T-helper 1 cell treated with Interleukin-12 subunit alpha and Interleukin-12 subunit beta and Interleukin-4 antibody, amounts not matched to agents 30 μg/mL and 1 μg/mL, for 36 hours (primary cell): ENCODE results near the gene JAGN1.
"Not testable (repeated sequence)": the region's sequence is repeated elsewhere in the genome, so short reads cannot be mapped to it uniquely, and the experiment has no call there.

Source experiments
- H3K27ac Mint-ChIP-seq: one replicate; pipeline ENCODE4 v1.8.0; 2021; ENCODE audit warnings: mild to moderate bottlenecking, mixed read lengths
- H3K27me3 Mint-ChIP-seq: one replicate; pipeline ENCODE4 v1.8.0; 2021; ENCODE audit warnings: low read depth, mixed read lengths
- H3K36me3 Mint-ChIP-seq: one replicate; pipeline ENCODE4 v1.8.0; 2021; ENCODE audit warnings: low read depth, mixed read lengths
- H3K4me1 Mint-ChIP-seq: one replicate; pipeline ENCODE4 v1.8.0; 2021; ENCODE audit warnings: low read depth, mixed read lengths
- H3K4me3 Mint-ChIP-seq: one replicate; pipeline ENCODE4 v1.8.0; 2021; ENCODE audit warnings: mild to moderate bottlenecking, moderate library complexity, mixed read lengths
- H3K9me3 Mint-ChIP-seq: one replicate; pipeline ENCODE4 v1.8.0; 2021; ENCODE audit warnings: mixed read lengths

JAGN1 gene

DNA sequence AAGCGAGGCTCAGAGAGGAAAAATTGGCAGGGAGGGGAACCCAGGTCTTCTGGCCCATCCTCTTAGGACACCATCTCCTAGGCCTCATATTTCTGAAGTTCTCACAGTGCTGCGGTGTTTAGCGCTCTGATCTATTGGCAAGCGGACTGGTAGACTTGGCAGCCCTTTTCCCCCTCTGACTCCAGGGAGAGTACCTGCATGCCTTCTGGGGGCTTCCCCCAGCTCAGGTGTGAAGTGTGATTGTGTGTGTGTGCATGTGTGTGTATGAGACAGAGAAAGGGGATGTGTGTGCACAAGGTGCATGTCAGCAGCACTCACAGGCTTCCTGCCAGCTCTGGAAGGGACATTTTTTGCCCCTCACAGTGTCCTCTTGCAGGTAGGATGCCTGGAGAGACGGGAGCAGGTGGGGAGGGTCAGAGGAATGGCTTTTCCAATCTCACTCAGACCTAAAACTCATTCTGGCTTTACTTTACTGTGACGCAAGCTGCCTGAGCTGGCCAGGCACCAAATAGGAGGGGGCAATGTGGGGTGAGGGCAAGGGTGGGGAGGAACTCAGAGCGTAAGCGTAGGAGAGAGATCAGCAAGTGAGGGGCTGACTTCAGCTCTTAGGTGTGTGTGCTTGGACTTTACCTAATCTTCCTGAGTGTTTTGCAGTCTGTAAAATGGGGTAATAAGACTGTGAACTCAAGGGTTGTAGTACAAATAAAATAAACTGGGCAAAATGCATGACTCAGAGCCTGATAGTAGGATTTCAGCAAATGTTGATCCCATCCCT, 8.2 kb downstream of the JAGN1 start:
- Mint-ChIP-seq H3K27ac (no peak overlapping the region), H3K36me3 (peaks cover 17% of the 10 kb centered on the region), H3K27me3 (no peaks in the 10 kb centered on the region), H3K9me3 (no peaks in the 10 kb centered on the region), H3K4me1 (peaks cover 42% of the 10 kb centered on the region), H3K4me3 (no peak overlapping the region)

DNA sequence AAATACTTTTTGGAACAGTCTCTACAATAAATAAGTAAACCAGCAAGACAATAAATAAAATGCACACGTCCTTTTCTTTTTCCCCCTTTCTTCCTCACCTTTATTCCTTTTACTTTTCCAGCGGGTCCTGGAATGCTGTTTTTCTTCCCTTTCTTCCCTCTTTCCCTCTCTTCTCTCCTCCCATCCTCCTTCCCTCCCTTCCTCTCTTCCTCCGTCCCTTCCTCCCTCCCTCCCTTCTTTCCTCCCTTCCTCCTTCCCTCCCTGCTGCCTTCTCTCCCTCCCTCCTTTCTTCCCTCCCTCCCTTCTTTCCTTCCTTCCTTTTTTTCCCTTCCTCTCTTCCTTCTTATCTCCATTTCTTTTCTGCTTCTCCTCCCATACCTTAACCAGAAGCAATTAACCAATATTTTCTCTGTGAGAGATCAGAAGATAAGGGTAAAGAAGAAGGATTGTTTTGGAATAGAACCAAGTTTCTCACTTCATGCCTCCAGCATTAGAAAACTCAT, 8.9 kb downstream of the JAGN1 start:
- H3K27me3 Mint-ChIP-seq, result no peaks in the 10 kb centered on the region
- no peak overlapping the region for H3K4me3 Mint-ChIP-seq
- peaks cover 38% of the 10 kb centered on the region for H3K4me1 Mint-ChIP-seq
- H3K27ac Mint-ChIP-seq, result no peak overlapping the region
- H3K9me3 Mint-ChIP-seq, result no peaks in the 10 kb centered on the region
- peaks cover 10% of the 10 kb centered on the region for H3K36me3 Mint-ChIP-seq

DNA sequence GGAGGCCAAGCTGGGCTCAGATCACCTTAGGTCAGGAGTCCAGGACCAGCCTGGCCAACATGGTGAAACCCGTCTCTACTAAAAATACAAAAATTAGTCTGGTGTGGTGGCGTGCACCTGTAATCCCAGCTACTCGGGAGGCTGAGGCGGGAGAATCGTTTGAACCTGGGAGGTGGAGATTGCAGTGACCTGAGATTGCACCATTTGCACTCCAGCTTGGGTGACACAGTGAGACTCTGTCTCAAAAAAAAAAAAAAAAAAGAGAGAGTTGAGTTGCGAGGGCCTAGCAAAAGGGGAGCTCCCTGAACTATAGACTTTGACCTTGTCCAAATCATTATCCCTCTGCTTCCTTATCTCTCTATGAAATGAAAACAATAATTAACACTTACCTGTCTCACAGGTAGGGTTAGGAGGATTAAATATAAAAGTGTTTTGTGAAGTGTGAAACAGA, 10.6 kb downstream of the JAGN1 start:
- H3K4me1 Mint-ChIP-seq, result peaks cover 31% of the 10 kb centered on the region
- not testable (repeated sequence) for H3K27ac Mint-ChIP-seq, H3K36me3 Mint-ChIP-seq, H3K27me3 Mint-ChIP-seq, H3K9me3 Mint-ChIP-seq, H3K4me3 Mint-ChIP-seq

DNA sequence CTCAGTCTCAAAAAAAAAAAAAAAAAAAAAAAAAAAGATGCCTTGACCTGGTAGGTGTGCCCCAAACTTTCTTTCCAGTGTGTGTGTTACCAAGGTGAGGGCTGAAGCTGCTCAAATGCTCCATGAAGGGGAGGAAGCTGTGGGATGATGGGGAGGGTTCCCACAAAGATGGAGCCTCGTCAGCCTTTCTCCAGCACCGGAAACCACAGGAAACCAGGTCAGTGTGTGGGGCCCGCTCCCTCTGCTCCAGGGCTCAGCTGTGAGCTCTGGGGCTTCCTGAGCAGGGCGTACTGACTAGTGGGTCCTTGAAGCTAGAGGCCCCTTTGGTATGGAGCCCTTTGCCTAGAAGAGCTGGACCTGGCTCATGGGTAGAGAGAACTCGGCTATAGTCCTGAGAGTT, 11.6 kb downstream of the JAGN1 start:
- no peaks in the 10 kb centered on the region for H3K27me3 Mint-ChIP-seq
- peaks cover 31% of the 10 kb centered on the region for H3K4me1 Mint-ChIP-seq
- peak overlapping the region; percentile 75 for H3K27ac Mint-ChIP-seq
- no peaks in the 10 kb centered on the region for H3K36me3 Mint-ChIP-seq
- H3K4me3 Mint-ChIP-seq, result peak overlapping the region; percentile 40
- H3K9me3 Mint-ChIP-seq, result no peaks in the 10 kb centered on the region

DNA sequence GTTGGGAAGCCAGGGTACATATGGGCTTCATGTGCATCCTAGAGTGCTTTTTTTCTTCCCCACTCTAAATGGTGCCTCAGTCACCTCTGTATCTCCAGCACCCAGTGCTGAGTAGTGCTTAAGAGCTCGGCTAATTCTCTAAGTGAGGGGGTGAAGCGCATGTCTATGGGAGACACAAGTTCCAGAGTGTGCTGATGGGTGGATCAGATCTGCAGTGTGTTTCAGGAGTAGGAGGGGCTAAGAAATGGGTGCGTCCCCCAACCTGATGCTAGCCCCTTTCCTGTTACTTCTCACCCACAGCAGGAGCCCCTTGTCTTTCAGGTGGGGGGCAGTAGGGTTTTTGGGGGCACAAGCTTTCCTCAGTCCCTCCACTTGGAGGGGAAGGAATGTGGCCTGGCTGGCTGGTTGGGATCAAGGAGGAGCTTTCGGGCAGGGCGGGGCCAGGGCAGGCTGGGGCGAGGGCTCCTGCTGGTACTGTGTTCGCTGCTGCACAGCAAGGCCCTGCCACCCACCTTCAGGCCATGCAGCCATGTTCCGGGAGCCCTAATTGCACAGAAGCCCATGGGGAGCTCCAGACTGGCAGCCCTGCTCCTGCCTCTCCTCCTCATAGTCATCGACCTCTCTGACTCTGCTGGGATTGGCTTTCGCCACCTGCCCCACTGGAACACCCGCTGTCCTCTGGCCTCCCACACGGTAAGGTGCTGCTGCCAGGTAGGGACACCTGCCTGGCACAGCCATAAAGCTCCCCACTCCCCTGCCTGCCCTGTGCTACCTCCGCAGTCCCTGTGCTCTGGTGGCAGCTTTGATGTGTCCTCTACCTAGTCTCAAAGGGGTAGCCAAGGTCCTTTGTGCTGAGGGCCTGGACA, 12.2 kb downstream of the JAGN1 start, which contains the start of gene IL17RE:
IL17RE (plus strand) TSS at position 477 of the 866 bp plus-strand sequence; CDS start at position 562, 85 bp downstream.
- Mint-ChIP-seq H3K27ac (peak within 1 kb of the TSS; percentile 75), H3K9me3 (no peaks in the 10 kb centered on the region), H3K4me1 (peaks cover 31% of the 10 kb centered on the region), H3K36me3 (no peaks in the 10 kb centered on the region), H3K27me3 (no peaks in the 10 kb centered on the region), H3K4me3 (peak within 1 kb of the TSS; percentile 40)

DNA sequence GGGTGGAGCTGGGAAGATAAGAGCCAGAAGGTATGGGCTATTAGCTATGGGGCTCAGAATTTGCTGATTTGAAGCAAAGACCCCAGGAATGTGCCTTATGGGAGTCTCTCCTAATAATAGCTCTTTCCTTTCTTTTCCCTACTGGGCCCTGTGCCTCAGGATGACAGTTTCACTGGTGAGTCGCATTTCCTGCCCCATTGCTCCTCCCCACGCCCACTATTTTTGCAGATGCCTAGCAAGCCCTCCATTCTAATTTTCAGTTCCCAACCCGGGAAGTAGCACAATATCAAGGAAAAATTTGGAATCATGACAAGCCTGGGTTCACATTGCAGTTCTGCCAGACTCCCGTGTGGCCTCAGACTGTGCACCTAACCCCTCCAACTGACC, 12.8 kb downstream of the JAGN1 start:
- no peaks in the 10 kb centered on the region for H3K9me3 Mint-ChIP-seq
- H3K27me3 Mint-ChIP-seq, result no peaks in the 10 kb centered on the region
- H3K27ac Mint-ChIP-seq, result no peak overlapping the region
- H3K4me3 Mint-ChIP-seq, result peak overlapping the region; percentile 36
- no peaks in the 10 kb centered on the region for H3K36me3 Mint-ChIP-seq
- H3K4me1 Mint-ChIP-seq, result peaks cover 29% of the 10 kb centered on the region

DNA sequence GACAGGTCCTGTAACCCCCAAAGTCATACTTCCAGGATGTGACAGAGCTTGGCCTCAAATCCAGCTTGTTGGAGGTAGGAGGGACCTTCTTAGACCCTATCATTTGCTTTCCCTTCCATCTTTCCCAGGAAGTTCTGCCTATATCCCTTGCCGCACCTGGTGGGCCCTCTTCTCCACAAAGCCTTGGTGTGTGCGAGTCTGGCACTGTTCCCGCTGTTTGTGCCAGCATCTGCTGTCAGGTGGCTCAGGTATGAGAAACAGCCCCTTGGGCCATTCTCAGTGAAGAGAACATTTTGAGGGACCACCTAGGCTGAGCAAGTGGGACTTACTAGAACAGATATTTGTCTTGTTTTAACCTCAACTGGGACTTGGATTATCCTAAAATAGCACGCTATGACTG, 13.5 kb downstream of the JAGN1 start:
- no peak overlapping the region for H3K4me3 Mint-ChIP-seq

DNA sequence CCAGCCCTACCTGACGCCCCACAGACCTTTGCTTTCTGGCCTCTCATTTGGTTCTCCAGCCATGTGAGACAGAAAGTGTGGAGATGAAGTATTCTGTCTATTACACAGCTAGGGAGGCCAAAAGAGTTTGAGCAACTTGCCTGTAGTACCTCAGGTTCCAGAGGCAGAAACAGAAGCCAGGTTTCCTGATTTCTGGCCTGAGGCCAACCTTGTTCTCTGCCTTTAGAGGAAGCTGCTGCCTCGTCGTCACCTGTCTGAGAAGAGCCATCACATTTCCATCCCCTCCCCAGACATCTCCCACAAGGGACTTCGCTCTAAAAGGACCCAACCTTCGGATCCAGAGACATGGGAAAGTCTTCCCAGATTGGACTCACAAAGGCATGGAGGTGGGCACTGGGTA, 16.1 kb downstream of the JAGN1 start:
- Mint-ChIP-seq H3K4me3 (no peak overlapping the region), H3K27ac (no peak overlapping the region), H3K4me1 (peaks cover 23% of the 10 kb centered on the region), H3K9me3 (no peaks in the 10 kb centered on the region), H3K27me3 (no peaks in the 10 kb centered on the region), H3K36me3 (no peaks in the 10 kb centered on the region)

More for the DNA sequence above, 13.5 kb downstream of the JAGN1 start:
- H3K9me3 Mint-ChIP-seq, result no peaks in the 10 kb centered on the region
- H3K36me3 Mint-ChIP-seq, result no peaks in the 10 kb centered on the region
- H3K27me3 Mint-ChIP-seq, result no peaks in the 10 kb centered on the region
- peaks cover 24% of the 10 kb centered on the region for H3K4me1 Mint-ChIP-seq
- no peak overlapping the region for H3K27ac Mint-ChIP-seq

DNA sequence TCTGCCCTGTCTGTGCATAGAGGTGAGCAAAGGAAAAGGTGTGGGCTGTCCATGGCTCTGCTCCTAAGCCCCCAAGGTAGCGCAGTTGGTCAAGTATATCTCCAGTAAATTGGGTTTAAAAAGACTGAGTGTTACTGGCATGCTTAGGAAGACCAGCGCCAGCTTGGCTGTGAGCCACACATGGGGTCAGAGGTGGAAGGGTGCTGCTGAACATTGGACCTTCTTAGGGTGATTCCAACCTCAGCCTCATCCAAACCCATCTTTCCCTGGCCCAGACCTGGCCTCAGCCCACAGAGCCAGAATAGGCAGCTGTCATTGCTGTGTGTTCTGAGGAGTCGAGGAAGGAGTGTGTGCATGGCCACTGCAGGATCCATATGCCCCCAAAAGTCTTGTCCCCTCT, 17.9 kb downstream of the JAGN1 start:
- H3K36me3 Mint-ChIP-seq, result no peaks in the 10 kb centered on the region
- H3K9me3 Mint-ChIP-seq, result no peaks in the 10 kb centered on the region
- H3K27me3 Mint-ChIP-seq, result peaks cover 3% of the 10 kb centered on the region
- H3K4me3 Mint-ChIP-seq, result no peak overlapping the region
- peaks cover 11% of the 10 kb centered on the region for H3K4me1 Mint-ChIP-seq
- no peak overlapping the region for H3K27ac Mint-ChIP-seq

DNA sequence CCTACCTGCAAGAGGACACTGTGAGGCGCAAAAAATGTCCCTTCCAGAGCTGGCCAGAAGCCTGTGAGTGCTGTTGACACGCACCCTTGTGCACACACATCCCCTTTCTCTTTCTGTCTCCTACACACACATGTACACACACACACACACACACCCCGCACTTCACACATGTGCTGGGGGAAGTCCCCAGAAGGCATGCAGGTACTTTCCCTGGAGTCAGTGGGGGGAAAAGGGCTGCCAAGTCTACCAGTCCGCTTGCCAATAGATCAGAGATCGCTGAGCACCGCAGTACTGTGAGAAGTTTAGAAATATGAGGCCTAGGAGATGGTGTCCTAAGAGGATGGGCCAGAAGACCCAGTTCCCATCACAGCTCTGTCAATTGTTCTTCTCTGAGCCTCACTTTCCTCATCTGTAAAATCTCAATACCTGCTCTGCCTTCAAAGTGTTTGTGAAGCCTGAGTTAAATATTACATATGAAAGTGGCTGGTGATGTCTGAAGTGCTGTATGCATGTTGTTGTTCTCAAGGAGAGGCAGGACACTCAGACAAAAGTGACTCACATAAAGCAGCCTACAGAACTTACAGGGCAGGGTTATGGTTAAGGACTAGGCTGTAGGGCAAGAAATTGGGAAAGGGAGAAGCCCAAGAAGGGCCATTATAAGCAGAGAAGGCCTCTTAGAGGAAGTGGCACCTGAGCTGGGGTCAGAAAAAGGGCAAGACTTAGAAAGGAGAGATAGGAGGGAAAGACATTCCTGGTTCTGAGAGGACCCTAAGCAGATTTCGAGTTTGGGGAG, 19.0 kb downstream of the JAGN1 start:
- peaks cover 5% of the 10 kb centered on the region for H3K4me1 Mint-ChIP-seq
- H3K4me3 Mint-ChIP-seq, result no peak overlapping the region
- no peaks in the 10 kb centered on the region for H3K36me3 Mint-ChIP-seq
- no peaks in the 10 kb centered on the region for H3K9me3 Mint-ChIP-seq
- peaks cover 3% of the 10 kb centered on the region for H3K27me3 Mint-ChIP-seq
- H3K27ac Mint-ChIP-seq, result no peak overlapping the region

DNA sequence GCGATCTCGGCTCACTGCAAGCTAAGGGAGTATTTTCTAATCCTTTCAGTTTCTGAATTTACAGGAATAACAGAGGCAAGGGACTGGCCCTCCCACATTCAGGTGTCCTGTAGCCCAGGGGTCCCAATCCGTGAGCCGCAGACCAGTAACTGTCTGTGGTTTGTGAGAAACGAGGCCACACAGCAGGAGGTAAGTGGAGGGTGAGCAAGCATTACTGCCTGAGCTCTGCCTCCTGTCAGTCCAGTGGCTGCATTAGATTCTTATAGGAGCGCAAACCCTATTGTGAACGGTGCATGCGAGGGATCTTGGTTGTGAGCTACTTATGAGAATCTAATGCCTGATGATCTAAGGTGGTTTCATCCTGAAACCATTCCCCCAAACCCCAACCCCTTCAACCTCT, 21.5 kb downstream of the JAGN1 start:
- Mint-ChIP-seq H3K4me1 (peaks cover 11% of the 10 kb centered on the region), H3K9me3 (no peaks in the 10 kb centered on the region), H3K27ac (no peak overlapping the region), H3K36me3 (no peaks in the 10 kb centered on the region), H3K27me3 (peaks cover 3% of the 10 kb centered on the region), H3K4me3 (no peak overlapping the region)

DNA sequence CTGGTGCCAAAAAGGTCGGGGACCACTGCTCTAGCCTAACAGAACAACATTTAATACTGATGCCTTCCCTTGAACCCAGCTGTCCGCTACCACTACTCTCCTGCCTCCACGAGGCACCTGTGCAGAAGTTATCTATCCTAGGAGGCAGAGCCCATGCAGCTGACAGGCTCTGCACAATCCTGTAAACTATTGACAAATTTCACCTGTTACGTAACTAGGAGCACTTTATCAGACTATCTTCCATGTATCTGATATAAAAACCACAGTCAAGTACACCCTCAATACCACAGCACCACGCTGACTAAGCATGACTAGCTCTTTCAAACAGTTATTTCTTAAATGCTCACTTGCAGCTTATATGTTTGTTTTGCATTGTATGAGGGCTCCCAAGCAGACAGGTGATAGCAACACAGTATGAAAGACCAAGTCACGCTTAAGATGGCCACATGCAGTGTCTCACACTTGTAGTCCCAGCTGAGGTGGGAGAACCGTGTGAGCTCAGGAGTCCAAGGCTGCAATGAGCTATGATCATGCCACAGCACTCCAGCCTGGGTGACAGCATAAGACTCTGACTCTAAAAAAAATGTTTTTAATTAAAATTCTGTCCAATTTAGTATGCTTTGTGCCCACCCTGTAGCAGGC, 22.0 kb downstream of the JAGN1 start:
- Mint-ChIP-seq H3K27ac (no peak overlapping the region), H3K4me3 (no peak overlapping the region)

DNA sequence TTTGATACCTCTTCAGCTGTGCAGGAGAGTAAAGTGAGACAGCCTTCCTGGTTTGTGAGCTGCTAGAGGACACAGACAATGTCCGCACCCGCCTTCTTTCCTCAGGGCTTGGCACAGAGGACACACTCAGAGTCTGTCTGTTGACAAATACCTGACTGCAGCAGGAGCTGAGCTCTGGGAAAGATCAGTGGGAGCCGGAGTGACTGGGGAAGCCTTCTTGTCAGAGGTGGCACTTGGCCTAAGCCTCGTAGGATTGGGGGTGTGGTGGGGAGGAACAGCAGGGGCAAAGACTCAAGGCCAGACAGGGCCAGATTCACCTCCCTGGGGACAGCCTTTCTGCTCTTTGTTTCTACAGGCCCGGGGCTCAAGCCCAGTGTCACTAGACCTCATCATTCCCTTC, 23.2 kb downstream of the JAGN1 start:
- no peaks in the 10 kb centered on the region for H3K9me3 Mint-ChIP-seq

More for the DNA sequence above, 22.0 kb downstream of the JAGN1 start:
- H3K9me3 Mint-ChIP-seq, result no peaks in the 10 kb centered on the region
- H3K36me3 Mint-ChIP-seq, result no peaks in the 10 kb centered on the region
- H3K4me1 Mint-ChIP-seq, result peaks cover 11% of the 10 kb centered on the region
- H3K27me3 Mint-ChIP-seq, result peaks cover 3% of the 10 kb centered on the region

DNA sequence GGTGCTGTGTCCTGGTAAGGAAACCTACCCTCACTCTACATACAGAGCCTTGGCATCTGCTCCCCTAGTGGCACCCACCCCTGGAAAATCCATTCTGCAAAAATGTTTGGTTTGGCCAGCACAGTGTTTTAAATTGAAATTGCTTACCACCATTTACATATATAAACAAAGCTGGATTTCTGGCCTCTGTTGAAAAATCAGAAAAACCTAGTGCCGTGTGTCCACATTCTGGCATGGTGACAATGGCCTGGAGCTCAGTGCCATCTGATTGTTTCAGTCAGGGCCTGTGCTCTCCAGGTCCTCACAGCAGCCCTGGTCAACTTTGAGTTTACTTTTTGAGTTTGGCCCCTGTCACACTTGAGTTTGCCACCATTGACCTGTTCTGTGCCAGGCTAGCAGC, 23.6 kb downstream of the JAGN1 start:
- no peaks in the 10 kb centered on the region for H3K36me3 Mint-ChIP-seq
- no peak overlapping the region for H3K4me3 Mint-ChIP-seq
- no peak overlapping the region for H3K27ac Mint-ChIP-seq
- peaks cover 3% of the 10 kb centered on the region for H3K27me3 Mint-ChIP-seq
- no peaks in the 10 kb centered on the region for H3K9me3 Mint-ChIP-seq
- H3K4me1 Mint-ChIP-seq, result peaks cover 11% of the 10 kb centered on the region

More for the DNA sequence above, 23.2 kb downstream of the JAGN1 start:
- no peaks in the 10 kb centered on the region for H3K36me3 Mint-ChIP-seq
- no peak overlapping the region for H3K27ac Mint-ChIP-seq
- H3K4me3 Mint-ChIP-seq, result no peak overlapping the region
- H3K27me3 Mint-ChIP-seq, result peaks cover 3% of the 10 kb centered on the region
- peaks cover 11% of the 10 kb centered on the region for H3K4me1 Mint-ChIP-seq
